ENCODE data around the gene PTCH1. TPM values are rescaled to one million over a fixed set of nuclear protein-coding genes. Genes with fewer than 3 reads are reported as not detected.

The PTCH1 gene
- total RNA-seq, 1 experiment from 2014 or later: 15.2 TPM

DNA sequence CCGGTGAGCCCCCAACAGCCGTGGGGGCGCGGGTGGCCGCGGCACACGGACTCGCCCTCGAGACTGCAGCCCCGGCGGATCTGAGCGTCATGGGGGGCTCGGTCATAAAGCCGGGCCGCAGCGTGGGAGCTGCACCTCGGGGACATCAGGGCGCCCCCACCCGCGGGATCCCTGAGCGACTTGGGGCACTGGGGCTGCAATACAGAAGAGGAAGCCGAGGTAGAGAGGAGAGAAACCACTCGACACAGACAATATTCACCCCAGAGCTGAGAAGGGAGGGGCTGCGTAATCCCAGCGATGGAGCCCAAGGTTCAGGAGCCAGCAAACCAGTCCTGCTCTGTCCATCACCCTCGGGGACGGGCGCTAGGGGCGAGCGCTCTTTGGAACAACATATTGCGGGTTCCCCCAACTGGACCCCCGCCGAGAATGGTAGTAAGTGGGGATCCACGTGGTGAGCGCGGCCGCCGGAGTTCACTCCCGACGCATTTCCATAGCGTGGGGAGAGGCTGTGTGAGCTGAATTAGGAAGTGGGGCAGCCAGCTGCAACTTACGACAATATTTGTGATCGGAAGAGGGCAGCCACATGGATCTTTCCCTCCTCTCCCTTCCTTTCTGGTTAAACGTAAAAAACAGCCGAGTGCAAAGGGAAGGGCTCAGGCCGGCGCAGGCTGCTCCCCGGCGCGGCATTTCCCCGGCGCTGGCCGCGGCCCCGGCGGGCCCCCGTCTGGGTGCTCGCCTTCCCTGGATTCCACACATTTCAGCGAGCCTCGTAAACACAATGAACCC, 9.9 kb downstream of the PTCH1 start:
- H3K4me2 ChIP-seq (ENCODE audit: low read length): peak overlapping the region; percentile 100
- H4K20me1 ChIP-seq (ENCODE audit: insufficient read depth): no peaks in the 10 kb centered on the region
- H2AFZ ChIP-seq (ENCODE audit: low read depth, low read length, poor library complexity, severe bottlenecking): peak overlapping the region; percentile 97
- no peaks in the 10 kb centered on the region for H3K27me3 ChIP-seq (ENCODE audit: insufficient read depth, low read length)
- peak overlapping the region; percentile 72 for H3K9ac ChIP-seq (ENCODE audit: low read length)
- DNase-seq (ENCODE audit: low read depth, low spot score) (no peak), ATAC-seq (0 out of 2 replicates have a peak, but pooled peaks have one; percentile 5)
- peak; percentile 3 for TF ChIP-seq TCF7L2 (IDR thresholded peaks at IDR 0.05; ENCODE audit: borderline replicate concordance, extremely low read depth, insufficient read depth, insufficient read length)
- peak; percentile 19; the same call in 1 of the 2 replicates for TF ChIP-seq POLR2AphosphoS5 (IDR thresholded peaks at IDR 0.05; ENCODE audit: low read depth, low read length)
- no peak for TF ChIP-seq POLR2A (IDR thresholded peaks at IDR 0.05; ENCODE audit: borderline replicate concordance, extremely low read depth, insufficient read depth, insufficient read length)
- ChIA-PET CTCF (no interaction called here), POLR2A (no interaction called here), RAD21 (ENCODE audit: low non-redundant PET in 1 of 2, low total read pairs in 2 of 2, uncharacterized antibody in 2 of 2, unreplicated experiment in 2 of 2) (interaction anchor here in 1 of 2 experiments (0.6 kb wide), 1 partner anchor 781 kb away, joined by 3 read pairs; no protein-coding TSS in a partner anchor)
- H3K27ac ChIP-seq (ENCODE audit: low read depth, low read length): peak overlapping the region; percentile 84
- H3K79me2 ChIP-seq (ENCODE audit: insufficient read depth, low read length): 0 out of 2 replicates have a peak, but pooled peaks cover 4% of the 10 kb centered on the region
- no TSS peak for BruUV-seq (replicated peaks)
- intact Hi-C loops (cut with micrococcal nuclease): loop anchor here (5.0 kb wide), 1 partner anchor 370 kb away; the partner anchor contains the start of gene ERCC6L2
- H3K36me3 ChIP-seq (ENCODE audit: control insufficient read depth in 1 of 2, insufficient read depth in 2 of 2, low read length in 2 of 2): no peaks in the 10 kb centered on the region
- peaks cover 20 to 36% of the 10 kb centered on the region in 2 experiments for H3K4me1 ChIP-seq (ENCODE audit: control insufficient read depth in 1 of 2, insufficient read depth in 2 of 2, low read length in 2 of 2)
- peak overlapping the region; percentile 72 to 90 for H3K4me3 ChIP-seq (replicated peaks in 1 of 2; ENCODE audit: low read depth in 1 of 2, low read length in 2 of 2)
- H3K9me3 ChIP-seq (ENCODE audit: control insufficient read depth in 1 of 2, insufficient read depth in 1 of 2, low read depth in 1 of 2, low read length in 2 of 2): no peaks in the 10 kb centered on the region
- H3K9me2 ChIP-seq (ENCODE audit: insufficient read depth): no peaks in the 10 kb centered on the region

DNA sequence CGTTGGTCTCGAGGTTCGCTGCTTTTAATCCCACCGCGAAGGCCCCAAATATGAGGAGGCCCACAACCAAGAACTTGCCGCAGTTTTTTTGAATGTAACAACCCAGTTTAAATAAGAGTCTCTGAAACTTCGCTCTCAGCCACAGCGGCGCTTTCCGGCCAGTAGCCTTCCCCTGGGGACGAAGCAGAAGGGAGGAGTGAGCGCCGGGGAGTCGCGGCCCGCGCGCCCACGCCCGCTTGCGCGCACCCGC, 10.4 kb downstream of the PTCH1 start:
- intact Hi-C loops (cut with micrococcal nuclease): loop anchor here (5.0 kb wide), 1 partner anchor 371 kb away; the partner anchor contains the start of gene ERCC6L2
- Histone ChIP-seq H3K9me3 (ENCODE audit: control insufficient read depth in 1 of 2, insufficient read depth in 1 of 2, low read depth in 1 of 2, low read length in 2 of 2) (no peaks in the 10 kb centered on the region), H2AFZ (ENCODE audit: low read depth, low read length, poor library complexity, severe bottlenecking) (peak overlapping the region; percentile 97), H3K9me2 (ENCODE audit: insufficient read depth) (no peaks in the 10 kb centered on the region), H3K36me3 (ENCODE audit: control insufficient read depth in 1 of 2, insufficient read depth in 2 of 2, low read length in 2 of 2) (no peaks in the 10 kb centered on the region), H4K20me1 (ENCODE audit: insufficient read depth) (no peaks in the 10 kb centered on the region), H3K27me3 (ENCODE audit: insufficient read depth, low read length) (no peaks in the 10 kb centered on the region), H3K4me3 (replicated peaks in 1 of 2; ENCODE audit: low read depth in 1 of 2, low read length in 2 of 2) (peak overlapping the region; percentile 72 to 90), H3K4me1 (ENCODE audit: control insufficient read depth in 1 of 2, insufficient read depth in 2 of 2, low read length in 2 of 2) (peaks cover 16 to 31% of the 10 kb centered on the region in 2 experiments), H3K4me2 (ENCODE audit: low read length) (peak overlapping the region; percentile 100), H3K9ac (ENCODE audit: low read length) (peak overlapping the region; percentile 72), H3K79me2 (ENCODE audit: insufficient read depth, low read length) (no peaks in the 10 kb centered on the region), H3K27ac (ENCODE audit: low read depth, low read length) (peak overlapping the region; percentile 84)
- CTCF ChIA-PET: no interaction called here
- no peak for DNase-seq (ENCODE audit: low read depth, low spot score)
- no peak for ATAC-seq
- RAD21 ChIA-PET (ENCODE audit: low non-redundant PET in 1 of 2, low total read pairs in 2 of 2, uncharacterized antibody in 2 of 2, unreplicated experiment in 2 of 2): interaction anchor here in 1 of 2 experiments (0.6 kb wide), 1 partner anchor 780 kb away, joined by 3 read pairs; no protein-coding TSS in a partner anchor
- TF ChIP-seq EZH2phosphoT487 (IDR thresholded peaks at IDR 0.05; ENCODE audit: borderline replicate concordance) (no peak), SRF (IDR thresholded peaks at IDR 0.05; ENCODE audit: low read depth) (no peak), SIN3A (IDR thresholded peaks at IDR 0.05; ENCODE audit: low read depth) (no peak), EZH2 (IDR thresholded peaks at IDR 0.05) (no peak), FOSL1 (IDR thresholded peaks at IDR 0.05; ENCODE audit: low read depth) (no peak), TCF7L2 (IDR thresholded peaks at IDR 0.05; ENCODE audit: borderline replicate concordance, extremely low read depth, insufficient read depth, insufficient read length) (peak; percentile 0), ZFX (IDR thresholded peaks at IDR 0.05) (peak; percentile 24; the same call in 1 of the 2 replicates), POLR2A (IDR thresholded peaks at IDR 0.05; ENCODE audit: borderline replicate concordance, extremely low read depth, insufficient read depth, insufficient read length) (no peak), ZNF274 (IDR thresholded peaks at IDR 0.05; ENCODE audit: low read depth, low read length) (no peak), RAD21 (IDR thresholded peaks at IDR 0.05; ENCODE audit: low read depth) (no peak)
- TF ChIP-seq, protein P1, sequence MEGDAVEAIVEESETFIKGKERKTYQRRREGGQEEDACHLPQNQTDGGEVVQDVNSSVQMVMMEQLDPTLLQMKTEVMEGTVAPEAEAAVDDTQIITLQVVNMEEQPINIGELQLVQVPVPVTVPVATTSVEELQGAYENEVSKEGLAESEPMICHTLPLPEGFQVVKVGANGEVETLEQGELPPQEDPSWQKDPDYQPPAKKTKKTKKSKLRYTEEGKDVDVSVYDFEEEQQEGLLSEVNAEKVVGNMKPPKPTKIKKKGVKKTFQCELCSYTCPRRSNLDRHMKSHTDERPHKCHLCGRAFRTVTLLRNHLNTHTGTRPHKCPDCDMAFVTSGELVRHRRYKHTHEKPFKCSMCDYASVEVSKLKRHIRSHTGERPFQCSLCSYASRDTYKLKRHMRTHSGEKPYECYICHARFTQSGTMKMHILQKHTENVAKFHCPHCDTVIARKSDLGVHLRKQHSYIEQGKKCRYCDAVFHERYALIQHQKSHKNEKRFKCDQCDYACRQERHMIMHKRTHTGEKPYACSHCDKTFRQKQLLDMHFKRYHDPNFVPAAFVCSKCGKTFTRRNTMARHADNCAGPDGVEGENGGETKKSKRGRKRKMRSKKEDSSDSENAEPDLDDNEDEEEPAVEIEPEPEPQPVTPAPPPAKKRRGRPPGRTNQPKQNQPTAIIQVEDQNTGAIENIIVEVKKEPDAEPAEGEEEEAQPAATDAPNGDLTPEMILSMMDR (IDR thresholded peaks at IDR 0.05 in 2 of 3, conservative IDR thresholded peaks at IDR 0.05 in 1 of 3; ENCODE audit: borderline replicate concordance in 1 of 3, insufficient read depth in 1 of 3, low read depth in 2 of 3, low read length in 2 of 3): no peak
- TF ChIP-seq, protein P2, sequence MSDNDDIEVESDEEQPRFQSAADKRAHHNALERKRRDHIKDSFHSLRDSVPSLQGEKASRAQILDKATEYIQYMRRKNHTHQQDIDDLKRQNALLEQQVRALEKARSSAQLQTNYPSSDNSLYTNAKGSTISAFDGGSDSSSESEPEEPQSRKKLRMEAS (IDR thresholded peaks at IDR 0.05): no peak
- TF ChIP-seq, protein P3, sequence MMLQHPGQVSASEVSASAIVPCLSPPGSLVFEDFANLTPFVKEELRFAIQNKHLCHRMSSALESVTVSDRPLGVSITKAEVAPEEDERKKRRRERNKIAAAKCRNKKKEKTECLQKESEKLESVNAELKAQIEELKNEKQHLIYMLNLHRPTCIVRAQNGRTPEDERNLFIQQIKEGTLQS (IDR thresholded peaks at IDR 0.05): no peak
- POLR2A ChIA-PET: no interaction called here
- no TSS peak for BruUV-seq (replicated peaks)

All from HCT116 (cell line).